Measurements from ENCODE around the gene LRRC46.

LRRC46 gene

GRCh38 chr17:47844227-47844626 is 12.8 kb downstream of the LRRC46 start:
- no peak for ATAC-seq
- TF ChIP-seq ZNF8 (CRISPR knock-in tag; IDR thresholded peaks at IDR 0.05) = no peak
- no peak for TF ChIP-seq ZFP30 (CRISPR knock-in tag; IDR thresholded peaks at IDR 0.05)

- TF ChIP-seq TSHZ2 (CRISPR knock-in tag; IDR thresholded peaks at IDR 0.05) (no peak), TOX (CRISPR knock-in tag; IDR thresholded peaks at IDR 0.05; ENCODE audit: borderline replicate concordance) (no peak), PATZ1 (CRISPR knock-in tag; IDR thresholded peaks at IDR 0.05; ENCODE audit: borderline replicate concordance) (no peak), ZC3H10 (CRISPR knock-in tag; IDR thresholded peaks at IDR 0.05) (no peak), GLIS3 (CRISPR knock-in tag; IDR thresholded peaks at IDR 0.05) (no peak), ESRRG (CRISPR knock-in tag; IDR thresholded peaks at IDR 0.05) (no peak), CREB5 (CRISPR knock-in tag; IDR thresholded peaks at IDR 0.05; ENCODE audit: low read depth) (no peak), OSR1 (CRISPR knock-in tag; IDR thresholded peaks at IDR 0.05) (no peak)
- no peak for ATAC-seq
Observed at GRCh38 chr17:47844814-47845715, 13.6 kb downstream of the LRRC46 start.

- TF ChIP-seq CREB5 (CRISPR knock-in tag; IDR thresholded peaks at IDR 0.05; ENCODE audit: low read depth) (no peak), TSHZ2 (CRISPR knock-in tag; IDR thresholded peaks at IDR 0.05) (no peak), PATZ1 (CRISPR knock-in tag; IDR thresholded peaks at IDR 0.05; ENCODE audit: borderline replicate concordance) (no peak), OSR1 (CRISPR knock-in tag; IDR thresholded peaks at IDR 0.05) (no peak), ZC3H10 (CRISPR knock-in tag; IDR thresholded peaks at IDR 0.05) (no peak), ZFP30 (CRISPR knock-in tag; IDR thresholded peaks at IDR 0.05) (no peak), ZFP3 (CRISPR knock-in tag; IDR thresholded peaks at IDR 0.05) (no peak), CSDC2 (CRISPR knock-in tag; IDR thresholded peaks at IDR 0.05) (no peak), ESRRG (CRISPR knock-in tag; IDR thresholded peaks at IDR 0.05) (no peak), POU6F1 (CRISPR knock-in tag; IDR thresholded peaks at IDR 0.05; ENCODE audit: borderline replicate concordance, low read depth) (no peak), TOX (CRISPR knock-in tag; IDR thresholded peaks at IDR 0.05; ENCODE audit: borderline replicate concordance) (no peak), CSRNP3 (CRISPR knock-in tag; IDR thresholded peaks at IDR 0.05) (no peak), ARNTL (CRISPR knock-in tag; IDR thresholded peaks at IDR 0.05; ENCODE audit: borderline replicate concordance, low read depth) (no peak), RARB (CRISPR knock-in tag; IDR thresholded peaks at IDR 0.05) (no peak), ZNF8 (CRISPR knock-in tag; IDR thresholded peaks at IDR 0.05) (no peak), BACH2 (CRISPR knock-in tag; IDR thresholded peaks at IDR 0.05; ENCODE audit: borderline replicate concordance) (no peak), TCF4 (CRISPR knock-in tag; IDR thresholded peaks at IDR 0.05; ENCODE audit: borderline replicate concordance) (no peak)
- no peak for ATAC-seq
Observed at GRCh38 chr17:47845716-47846075, 14.2 kb downstream of the LRRC46 start.
